Activated T-cell treated with anti-CD3 and anti-CD28 coated beads for 48 hours (primary cell): ENCODE data around the gene CARMIL3.
A peak's percentile ranks its signal among the peaks of the same experiment; 100 is the strongest.
"Not testable (repeated sequence)": the region's sequence is repeated elsewhere in the genome, so short reads cannot be mapped to it uniquely, and the experiment has no call there.

ENCODE experiments used
- DNase-seq: peaks from one replicate; pipeline ENCODE4 v3.0.0-alpha.2; 2020; ENCODE audit warnings: low read depth

CARMIL3 gene

GRCh38 chr14:24095271-24096068 is 43.7 kb downstream of the CARMIL3 start:
- peak; percentile 63 for DNase-seq

GRCh38 chr14:24096545-24097181 is 44.9 kb downstream of the CARMIL3 start:
- no peak for DNase-seq

GRCh38 chr14:24098229-24098926 is 46.6 kb downstream of the CARMIL3 start:
- no peak for DNase-seq

GRCh38 chr14:24098927-24099813 is 47.4 kb downstream of the CARMIL3 start:
- DNase-seq = no peak

- no peak for DNase-seq
Observed at GRCh38 chr14:24100197-24100981, 48.6 kb downstream of the CARMIL3 start.

GRCh38 chr14:24100982-24101494 is 49.2 kb downstream of the CARMIL3 start:
- DNase-seq = no peak

- DNase-seq = no peak
Observed at GRCh38 chr14:24102357-24103048, 50.7 kb downstream of the CARMIL3 start.

GRCh38 chr14:24103451-24103850 is 51.6 kb downstream of the CARMIL3 start:
- no peak for DNase-seq

- DNase-seq = not testable (repeated sequence)
Observed at GRCh38 chr14:24105609-24106239, 53.9 kb downstream of the CARMIL3 start.

GRCh38 chr14:24106672-24107271 is 55.0 kb downstream of the CARMIL3 start:
- no peak for DNase-seq

GRCh38 chr14:24108336-24108874 is 56.6 kb downstream of the CARMIL3 start:
- DNase-seq = no peak

GRCh38 chr14:24110060-24110459 is 58.3 kb downstream of the CARMIL3 start:
- no peak for DNase-seq

- no peak for DNase-seq
Observed at GRCh38 chr14:24110523-24110922, 58.7 kb downstream of the CARMIL3 start.

GRCh38 chr14:24113379-24113800 is 61.6 kb downstream of the CARMIL3 start:
- no peak for DNase-seq

- peak; percentile 82 for DNase-seq
Observed at GRCh38 chr14:24113801-24114531, 62.2 kb downstream of the CARMIL3 start.

GRCh38 chr14:24114532-24115421 is 63.0 kb downstream of the CARMIL3 start, which contains the start of the genes DCAF11 and NRL:
Gene DCAF11 (plus strand): TSS chr14:24114777. CDS start chr14:24115595, 818 bp downstream.
Gene NRL (minus strand): TSS chr14:24114949. CDS start chr14:24082848, 32,101 bp downstream.
- peak; percentile 97 for DNase-seq
